Lower leg skin (tissue), 4 donors: Measurements from ENCODE around the gene PTCD3. TPM values are rescaled to one million over a fixed set of nuclear protein-coding genes. Genes with fewer than 3 reads are reported as not detected.
A peak's percentile ranks its signal among the peaks of the same experiment; 100 is the strongest.

Experiments
- DNase-seq, 2 donors: peaks; one replicate each; pipeline ENCODE4 v3.0.0-alpha.2; 2019; ENCODE audit warnings: low spot score in 2 of 2
- H3K4me3 ChIP-seq: fragments of 200-600 bp; sonication (generic); 2 replicates; pipeline ENCODE4 v1.5.1; 2017; ENCODE audit warnings: mild to moderate bottlenecking, low read depth; ENCODE audit not compliant: poor library complexity, severe bottlenecking
- POLR2A ChIP-seq, 2 donors: fragments of 450-650 bp; IDR thresholded peaks; one replicate each; pipeline ENCODE4 v1.6.1; 2016 to 2017; ENCODE audit warnings: antibody characterized with exemption in 2 of 2, mild to moderate bottlenecking in 1 of 2, moderate library complexity in 1 of 2
- whole genome bisulfite sequencing, 2 donors: methylation state at CpG; one replicate each; pipeline ENCODE4 v1.1.5; 2018; 5-methylcytosine and 5-hydroxymethylcytosine counted together
- intact Hi-C: fragments of 100-400 bp; cut with DNase I; formaldehyde crosslinking; loops from one replicate; pipeline ENCODE4 v1.15.0; 2023; ENCODE audit warnings: low total_unique reads
- total RNA-seq, 4 donors: library from RNA; depleted of rRNA; stranded (reverse); fragments of >200 nt; gene quantifications; one replicate each; pipeline ENCODE4 v1.1.0, GENCODE V29; 2016
- TF ChIP-seq, protein P1 (sequence below), 3 donors: fragments of 450-650 bp; IDR thresholded peaks; one replicate each; pipeline ENCODE4 v1.5.1; 2016; ENCODE audit warnings: antibody characterized with exemption in 3 of 3, mild to moderate bottlenecking in 3 of 3, moderate library complexity in 2 of 3

PTCD3 gene
- total RNA-seq, 4 donors from 2014 or later = 35.5 to 98.7 (median 48.5) TPM

DNA sequence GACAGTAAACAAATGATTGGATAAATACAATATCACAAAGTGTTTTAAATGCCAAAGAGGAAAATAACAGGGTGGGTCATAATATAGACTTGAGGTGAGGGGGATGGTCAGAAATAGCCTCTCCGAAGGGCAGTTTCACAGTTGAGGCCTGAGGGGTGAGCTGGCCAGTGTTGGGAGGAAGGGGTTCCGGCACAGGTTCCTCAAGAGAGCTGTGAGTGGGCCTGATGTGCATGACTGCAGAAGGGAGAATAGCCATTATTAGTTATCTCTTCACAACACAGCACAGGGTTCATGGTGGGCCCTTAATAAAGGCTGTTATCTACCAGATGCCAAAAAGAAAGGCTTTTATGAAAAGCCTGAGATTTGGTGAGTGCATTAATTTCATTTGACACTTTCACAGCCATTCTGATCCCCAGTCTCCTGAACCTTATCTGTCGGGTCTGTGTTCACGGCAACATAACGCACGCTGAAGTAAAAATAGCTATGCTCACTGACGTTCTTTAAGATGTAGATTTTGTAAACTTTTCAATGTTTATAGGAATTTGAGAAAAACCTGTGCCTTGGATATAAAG is 39.9 kb upstream of the PTCD3 start:
- DNase-seq = peak in 1 of 2 donors; percentile 49
- no peak overlapping the region for H3K4me3 ChIP-seq
- WGBS, 2 donors = 88 to 95% methylated on average over 7 of the region's 7 CpGs
- intact Hi-C loops = no loop called here
- TF ChIP-seq POLR2A (IDR thresholded peaks at IDR 0.05) = no peak
- TF ChIP-seq, protein P1, sequence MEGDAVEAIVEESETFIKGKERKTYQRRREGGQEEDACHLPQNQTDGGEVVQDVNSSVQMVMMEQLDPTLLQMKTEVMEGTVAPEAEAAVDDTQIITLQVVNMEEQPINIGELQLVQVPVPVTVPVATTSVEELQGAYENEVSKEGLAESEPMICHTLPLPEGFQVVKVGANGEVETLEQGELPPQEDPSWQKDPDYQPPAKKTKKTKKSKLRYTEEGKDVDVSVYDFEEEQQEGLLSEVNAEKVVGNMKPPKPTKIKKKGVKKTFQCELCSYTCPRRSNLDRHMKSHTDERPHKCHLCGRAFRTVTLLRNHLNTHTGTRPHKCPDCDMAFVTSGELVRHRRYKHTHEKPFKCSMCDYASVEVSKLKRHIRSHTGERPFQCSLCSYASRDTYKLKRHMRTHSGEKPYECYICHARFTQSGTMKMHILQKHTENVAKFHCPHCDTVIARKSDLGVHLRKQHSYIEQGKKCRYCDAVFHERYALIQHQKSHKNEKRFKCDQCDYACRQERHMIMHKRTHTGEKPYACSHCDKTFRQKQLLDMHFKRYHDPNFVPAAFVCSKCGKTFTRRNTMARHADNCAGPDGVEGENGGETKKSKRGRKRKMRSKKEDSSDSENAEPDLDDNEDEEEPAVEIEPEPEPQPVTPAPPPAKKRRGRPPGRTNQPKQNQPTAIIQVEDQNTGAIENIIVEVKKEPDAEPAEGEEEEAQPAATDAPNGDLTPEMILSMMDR (IDR thresholded peaks at IDR 0.05) = no peak

- intact Hi-C loops = no loop called here
Measured at GRCh38 chr2:86066915-86067314, 39.1 kb upstream of the PTCD3 start.

DNA sequence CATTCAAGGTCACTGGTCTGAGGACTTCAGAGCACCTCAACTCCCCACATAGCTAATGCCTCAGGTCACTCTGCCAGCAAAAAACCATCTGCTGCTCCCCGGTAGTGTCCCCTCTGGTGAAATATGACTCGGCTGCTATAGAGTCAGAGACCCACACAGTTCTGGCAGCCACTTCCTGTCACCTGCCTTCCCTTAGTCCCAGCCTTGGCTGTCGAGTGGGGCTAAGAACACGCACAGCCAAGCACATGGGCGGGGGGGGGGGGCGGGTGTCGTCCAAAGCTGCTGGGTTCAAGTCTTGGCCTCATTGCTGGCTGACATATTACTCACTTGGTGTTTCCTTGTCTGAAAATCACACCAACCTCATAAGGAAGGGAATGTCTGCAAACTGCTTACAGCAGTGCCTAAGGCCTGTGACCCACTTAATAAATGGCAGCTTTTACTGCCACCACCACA is 37.9 kb upstream of the PTCD3 start:
- no peak overlapping the region for H3K4me3 ChIP-seq
- WGBS, 2 donors = 59 to 68% methylated on average over 7 of the region's 7 CpGs
- intact Hi-C loops = no loop called here
- DNase-seq = peak in 1 of 2 donors; percentile 81
- TF ChIP-seq, protein P1 (IDR thresholded peaks at IDR 0.05) = no peak
- TF ChIP-seq POLR2A (IDR thresholded peaks at IDR 0.05) = no peak

More at GRCh38 chr2:86066915-86067314, 39.1 kb upstream of the PTCD3 start:
- TF ChIP-seq, protein P1 (IDR thresholded peaks at IDR 0.05) = no peak
- no peak for TF ChIP-seq POLR2A (IDR thresholded peaks at IDR 0.05)
- DNase-seq = no peak
- H3K4me3 ChIP-seq = no peak overlapping the region

DNA sequence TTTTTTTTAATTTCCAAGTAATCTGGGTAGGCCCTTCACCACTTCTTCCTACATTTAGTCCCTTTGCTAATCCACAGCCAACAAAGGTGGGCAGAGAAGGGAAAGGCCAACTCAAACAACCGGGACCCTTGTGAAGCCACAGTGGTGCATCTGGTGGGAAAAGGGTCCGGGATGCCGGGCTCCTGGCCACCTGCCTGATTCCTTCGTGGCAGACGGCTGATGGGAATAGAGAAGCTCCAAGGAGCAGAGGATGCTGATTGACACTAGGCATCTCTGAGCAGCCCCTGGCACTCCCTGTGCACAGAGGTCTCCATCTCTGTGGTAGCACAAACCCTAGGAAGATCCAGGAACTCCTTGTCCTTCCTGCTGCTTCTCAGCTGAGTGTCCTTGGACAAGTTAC is 37.4 kb upstream of the PTCD3 start:
- intact Hi-C loops = no loop called here
- H3K4me3 ChIP-seq = no peak overlapping the region
- peak in 1 of 2 donors; percentile 76 for DNase-seq
- 87 to 88% methylated on average over 5 of the region's 5 CpGs for WGBS, 2 donors
- TF ChIP-seq POLR2A (IDR thresholded peaks at IDR 0.05) = no peak
- TF ChIP-seq, protein P1 (IDR thresholded peaks at IDR 0.05) = no peak

DNA sequence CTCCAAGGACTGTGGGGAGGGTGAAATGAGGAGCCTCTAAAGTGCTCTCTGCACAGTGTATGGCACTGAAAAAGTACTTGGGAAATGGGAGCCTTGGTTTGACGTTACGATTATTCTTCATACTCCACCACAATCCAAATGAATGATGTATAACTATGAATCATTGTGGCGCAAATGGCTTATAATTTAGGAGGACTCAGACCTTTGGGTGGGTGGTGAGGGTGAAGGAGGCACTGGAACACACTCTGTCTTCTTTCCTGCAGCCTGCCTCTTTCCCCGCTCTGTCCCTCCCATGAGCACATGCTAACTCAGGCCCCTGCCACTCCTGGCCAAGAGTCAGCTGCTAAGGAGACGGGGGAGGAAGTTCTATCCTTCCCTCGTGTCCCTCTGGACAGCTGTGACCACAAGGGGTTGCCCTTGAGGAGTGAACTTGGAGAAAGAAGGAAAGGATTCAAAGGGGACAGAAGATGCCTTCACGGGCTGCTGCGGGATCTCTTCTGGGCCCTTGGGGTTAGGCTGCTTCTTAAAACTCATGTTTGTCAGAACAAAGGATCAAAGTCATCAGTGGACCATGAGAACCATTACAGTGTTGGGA is 36.8 kb upstream of the PTCD3 start:
- WGBS, 2 donors = 65 to 72% methylated on average over 8 of the region's 8 CpGs
- intact Hi-C loops = no loop called here
- peak in 1 of 2 donors; percentile 68 for DNase-seq
- H3K4me3 ChIP-seq = no peak overlapping the region
- TF ChIP-seq, protein P1 (IDR thresholded peaks at IDR 0.05) = no peak
- no peak for TF ChIP-seq POLR2A (IDR thresholded peaks at IDR 0.05)
